Dedifferentiated amniotic fluid mesenchymal stem cell (primary cell): Measurements from ENCODE around the gene ZNF382.
"Not testable (repeated sequence)": the region's sequence is repeated elsewhere in the genome, so short reads cannot be mapped to it uniquely, and the experiment has no call there.

Experiments
- DNase-seq: peaks from one replicate; pipeline ENCODE4 v3.0.0-alpha.2; 2016; ENCODE audit errors: extremely low spot score

ZNF382 gene

DNA sequence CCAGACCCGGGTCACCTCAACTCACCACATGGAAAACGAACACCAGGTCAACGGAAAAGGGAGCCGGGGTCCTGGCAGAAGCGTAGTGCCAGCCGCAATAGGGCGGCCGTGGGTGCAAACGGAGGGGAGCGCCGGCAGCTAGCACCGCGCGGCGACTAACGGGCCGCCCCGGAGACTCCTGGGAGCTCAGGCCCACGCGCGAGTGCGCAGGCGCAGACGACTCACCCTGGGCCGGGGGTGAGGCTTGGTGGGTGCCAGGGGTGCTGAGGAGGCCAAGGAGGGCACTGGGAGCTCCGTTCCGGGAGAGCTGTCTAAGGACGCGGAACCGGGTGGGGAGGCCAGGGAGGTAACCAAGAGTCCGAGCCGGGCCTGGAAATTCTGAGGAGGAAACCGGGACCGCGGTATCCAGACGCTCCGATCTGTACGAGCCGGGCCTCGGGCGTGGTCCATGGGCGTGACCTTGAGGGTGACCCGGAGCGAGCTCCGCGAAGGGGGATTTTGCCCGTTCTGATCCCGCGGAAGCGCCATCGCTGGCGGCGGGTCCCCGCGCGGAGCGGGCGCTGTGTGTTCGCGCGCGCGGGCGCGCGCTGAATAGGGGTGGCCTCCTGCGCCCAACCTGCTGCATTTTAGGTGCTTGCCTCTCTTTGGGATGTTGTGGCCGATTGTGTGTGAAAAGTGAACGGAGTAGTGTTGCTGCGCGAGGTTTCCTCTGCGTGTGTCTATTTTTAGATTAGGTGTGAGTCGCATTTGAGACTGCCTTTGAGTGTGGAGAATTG is at the start of gene ZNF382:
ZNF382 (plus strand) TSS at position 213 of the 776 bp plus-strand sequence. CDS start 4,602 bp downstream, outside the sequence.
- peak; percentile 52 for DNase-seq

GRCh38 chr19:36564391-36564790 is 40.7 kb upstream of the ZNF382 start:
- no peak for DNase-seq

- DNase-seq, result no peak
Observed at GRCh38 chr19:36572593-36573019, 32.5 kb upstream of the ZNF382 start.

DNA sequence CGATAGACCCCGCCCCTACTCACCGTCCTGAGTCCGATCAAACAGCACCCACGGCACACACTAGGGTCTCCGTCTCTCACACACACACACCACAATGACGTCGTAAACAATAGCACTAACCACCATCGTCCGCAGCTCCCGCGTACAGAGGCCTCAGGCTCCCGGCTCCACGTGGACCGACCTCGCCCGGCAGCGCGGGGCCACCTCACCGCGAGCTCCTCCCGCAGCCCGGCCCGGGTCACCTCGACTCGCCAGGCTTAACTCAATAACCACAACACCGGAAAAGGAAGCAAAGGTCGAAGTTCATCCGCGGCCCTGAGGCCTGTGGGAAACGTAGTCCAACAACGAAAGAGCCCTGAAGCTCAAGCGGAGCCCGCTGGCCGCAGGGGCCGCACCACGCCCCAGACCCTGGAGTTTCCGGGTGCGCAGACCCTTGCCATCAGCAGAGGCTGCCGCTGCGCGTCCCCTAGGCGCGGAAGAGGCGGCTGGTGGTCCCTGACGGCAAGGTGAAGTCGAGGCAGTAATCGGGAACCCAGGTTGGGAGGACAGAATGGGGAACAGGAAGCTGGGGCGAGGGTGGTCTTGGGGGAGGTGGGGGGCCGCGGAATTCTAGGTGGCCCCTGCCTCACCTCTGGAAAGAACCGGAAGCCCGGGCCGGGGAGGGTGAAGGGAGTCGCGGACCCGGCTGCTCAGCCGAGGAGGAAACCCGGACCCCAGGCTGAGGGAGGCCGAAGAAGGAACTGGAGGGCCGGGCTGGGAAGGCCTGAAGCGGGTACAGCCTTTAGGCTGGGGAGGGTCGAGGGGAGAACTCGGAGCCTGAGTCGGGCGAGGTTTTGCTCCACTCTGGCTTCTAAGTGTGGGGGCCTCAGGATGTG is 31.9 kb upstream of the ZNF382 start, which contains the start of gene ZNF529:
ZNF529 (minus strand) TSS at position 273 of the 875 bp plus-strand sequence. CDS start 946 bp downstream, outside the sequence.
- DNase-seq, result peak; percentile 83

- peak; percentile 18 for DNase-seq
Observed at GRCh38 chr19:36573895-36574720, 31.0 kb upstream of the ZNF382 start.

DNA sequence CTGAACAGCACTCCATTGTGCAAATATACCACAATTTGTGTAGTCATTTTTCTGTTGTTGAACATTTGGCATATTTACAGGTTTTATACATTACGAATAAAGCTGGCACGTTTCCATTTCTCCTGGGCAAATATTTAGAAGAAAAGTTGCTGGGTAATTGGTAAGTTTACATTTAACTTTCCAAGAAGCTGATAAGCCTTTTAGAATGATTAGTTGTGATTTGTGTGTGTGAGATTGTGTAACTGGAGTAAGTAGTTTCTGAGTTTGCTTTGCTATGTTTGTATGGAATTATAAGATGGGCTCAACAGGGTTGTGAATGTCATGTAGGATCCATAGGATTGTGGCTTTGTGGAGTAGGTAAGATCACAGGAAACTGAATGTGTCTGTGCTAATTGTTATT is 30.4 kb upstream of the ZNF382 start:
- no peak for DNase-seq

- DNase-seq, result no peak
Observed at GRCh38 chr19:36577271-36577996, 27.7 kb upstream of the ZNF382 start.

- DNase-seq, result no peak
Observed at GRCh38 chr19:36579255-36579654, 25.9 kb upstream of the ZNF382 start.

DNA sequence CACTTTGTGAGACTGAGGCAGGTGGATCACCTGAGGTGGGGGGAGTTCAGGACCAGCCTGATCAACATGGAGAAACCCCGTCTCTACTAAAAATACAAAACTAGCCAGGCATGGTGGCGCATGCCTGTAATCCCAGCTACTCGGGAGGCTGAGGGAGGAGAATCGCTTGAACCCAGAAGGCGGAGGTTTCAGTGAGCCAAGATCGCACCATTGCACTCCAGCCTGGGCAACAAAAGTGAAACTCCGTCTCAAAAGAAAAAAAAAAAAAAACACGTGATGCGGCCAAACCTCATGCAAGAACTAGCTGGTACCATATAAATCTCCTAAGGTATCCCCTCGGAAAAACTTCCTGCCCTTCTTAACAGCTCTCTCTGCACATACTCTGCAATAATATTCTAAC is 2.4 kb upstream of the ZNF382 start:
- DNase-seq, result not testable (repeated sequence)

DNA sequence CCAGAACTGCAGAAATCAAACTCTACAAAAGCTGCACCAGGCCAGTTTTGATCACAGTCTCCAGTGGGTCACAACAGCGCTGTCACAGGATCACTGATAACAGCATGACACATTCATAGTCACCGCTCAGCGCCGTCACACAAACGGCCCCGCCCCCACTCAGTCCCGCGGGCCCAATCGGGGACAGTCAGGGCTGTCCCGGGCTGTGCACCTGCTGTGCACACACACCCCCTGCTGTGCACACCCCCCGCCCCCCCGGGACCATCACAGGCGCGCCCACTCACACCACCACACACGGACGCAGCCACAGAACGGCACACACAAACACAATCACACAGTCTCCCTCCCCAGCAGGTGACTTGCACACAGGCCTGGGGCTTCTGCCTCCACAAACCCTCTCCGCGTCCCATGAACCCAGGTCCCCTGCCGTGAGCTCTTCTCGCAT is 435 bp upstream of the ZNF382 start:
- no peak for DNase-seq

DNA sequence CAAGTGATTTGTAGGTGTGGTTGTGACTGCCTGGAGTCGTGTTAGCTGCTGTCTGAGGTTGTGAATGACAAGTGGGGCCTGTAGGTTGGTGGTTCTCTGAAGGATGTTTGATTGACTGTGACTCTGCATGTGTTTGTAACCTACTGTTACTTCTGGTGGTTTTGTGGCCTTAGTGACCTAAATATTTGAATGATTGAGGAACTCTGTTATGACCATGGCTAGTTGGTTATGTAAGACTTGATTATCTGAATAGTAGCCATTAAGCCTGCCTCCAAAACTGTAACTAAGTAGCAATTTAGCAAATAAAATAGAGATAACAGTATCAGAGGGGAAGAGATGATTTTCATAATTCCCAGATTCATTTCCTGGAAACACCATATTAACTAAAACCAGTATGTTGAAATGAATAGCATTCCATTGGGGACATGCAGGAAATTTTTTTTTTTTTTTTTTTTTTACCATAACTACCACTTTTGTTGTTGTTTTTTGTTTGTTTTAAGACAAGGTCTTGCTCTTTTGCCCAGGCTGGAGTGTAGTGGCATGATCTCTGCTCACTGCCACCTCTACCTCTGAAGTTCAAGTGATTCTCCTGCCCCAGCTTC is 865 bp downstream of the ZNF382 start:
- no peak for DNase-seq

- no peak for DNase-seq
Observed at GRCh38 chr19:36627057-36627456, 21.9 kb downstream of the ZNF382 start.

GRCh38 chr19:36635342-36635741 is 30.2 kb downstream of the ZNF382 start:
- no peak for DNase-seq

DNA sequence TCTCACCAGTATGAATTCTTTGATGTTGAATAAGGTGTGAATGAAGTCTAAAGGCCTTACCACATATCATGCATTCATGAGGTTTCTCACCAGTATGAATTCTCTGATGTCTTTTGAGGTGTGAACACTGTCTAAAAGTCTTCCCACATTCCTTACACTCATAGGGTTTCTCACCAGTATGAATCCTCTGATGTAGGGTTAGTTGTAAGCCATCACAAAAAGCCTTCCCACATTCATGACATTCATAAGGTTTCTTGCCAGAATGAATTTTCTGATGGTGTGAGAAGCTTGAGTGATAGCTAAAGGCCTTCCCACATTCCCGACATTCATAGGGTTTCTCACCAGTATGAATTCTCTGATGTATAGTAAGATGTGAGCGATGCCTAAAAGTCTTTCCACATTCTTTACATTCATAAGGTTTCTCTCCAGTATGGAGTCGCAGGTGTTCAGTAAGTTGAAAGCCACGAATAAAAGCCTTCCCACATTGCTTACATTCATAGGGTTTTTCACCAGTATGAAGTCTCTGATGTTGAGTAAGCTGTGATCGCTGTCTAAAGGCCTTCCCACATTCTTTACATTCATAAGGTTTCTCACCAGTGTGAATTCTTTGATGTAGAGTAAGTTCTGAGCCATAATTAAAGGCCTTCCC is 33.9 kb downstream of the ZNF382 start:
- peak; percentile 14 for DNase-seq

DNA sequence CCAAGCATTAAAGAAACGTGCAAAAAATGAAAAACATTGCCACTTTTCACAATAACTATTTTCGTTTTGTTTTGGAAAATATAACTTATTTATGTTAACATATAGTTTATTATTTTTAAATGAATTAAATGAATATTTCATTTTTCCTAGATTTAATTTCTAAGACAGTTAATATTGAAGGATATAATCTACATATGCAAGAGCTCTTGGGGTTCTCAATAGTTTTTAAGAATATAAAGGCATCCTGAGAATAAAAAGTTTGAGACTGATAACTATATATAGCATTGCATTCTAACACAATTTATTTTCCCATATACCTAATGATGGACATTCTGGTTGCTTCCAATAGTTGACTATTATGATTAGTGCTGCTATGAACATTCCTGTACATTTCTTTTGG is 41.6 kb downstream of the ZNF382 start:
- no peak for DNase-seq

DNA sequence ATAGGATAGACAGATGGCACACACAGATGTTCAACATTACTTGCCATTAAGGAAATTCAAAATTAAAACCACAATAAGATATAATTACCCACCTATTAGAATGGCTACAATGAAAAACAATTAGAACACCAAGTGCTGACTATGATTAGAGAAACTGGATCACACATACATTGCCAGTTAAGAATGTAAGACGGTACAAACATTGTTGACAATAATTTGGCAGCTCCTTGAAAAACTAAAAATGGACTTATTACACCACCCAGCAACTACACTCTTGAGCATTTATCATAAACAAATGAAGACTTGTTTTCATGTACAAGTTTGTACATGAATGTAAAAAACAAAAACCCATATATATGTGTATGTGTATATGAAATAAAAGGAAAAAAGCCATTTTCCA is 47.8 kb downstream of the ZNF382 start:
- DNase-seq, result no peak

DNA sequence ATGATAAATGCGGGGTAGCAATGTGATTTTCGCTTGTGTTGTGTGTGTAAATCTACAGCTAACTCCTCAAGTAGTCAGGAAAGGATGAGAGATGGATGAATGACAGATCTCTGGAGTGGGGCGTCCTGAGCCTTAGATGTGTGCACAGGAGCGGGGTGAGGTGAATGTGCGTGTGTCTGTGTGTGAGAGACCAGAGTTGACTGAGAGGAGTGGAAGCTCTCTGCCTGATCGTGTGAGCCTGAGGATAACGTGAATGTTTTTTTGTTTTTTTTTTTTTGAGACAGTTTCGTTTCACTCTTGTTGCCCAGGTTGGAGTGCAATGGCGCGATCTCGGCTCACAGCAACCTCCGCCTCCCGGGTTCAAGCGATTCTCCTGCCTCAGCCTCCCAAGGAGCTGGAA is 60.7 kb downstream of the ZNF382 start:
- no peak for DNase-seq

- no peak for DNase-seq
Observed at GRCh38 chr19:36668646-36669045, 63.5 kb downstream of the ZNF382 start.

- no peak for DNase-seq
Observed at GRCh38 chr19:36672368-36672767, 67.3 kb downstream of the ZNF382 start.

DNA sequence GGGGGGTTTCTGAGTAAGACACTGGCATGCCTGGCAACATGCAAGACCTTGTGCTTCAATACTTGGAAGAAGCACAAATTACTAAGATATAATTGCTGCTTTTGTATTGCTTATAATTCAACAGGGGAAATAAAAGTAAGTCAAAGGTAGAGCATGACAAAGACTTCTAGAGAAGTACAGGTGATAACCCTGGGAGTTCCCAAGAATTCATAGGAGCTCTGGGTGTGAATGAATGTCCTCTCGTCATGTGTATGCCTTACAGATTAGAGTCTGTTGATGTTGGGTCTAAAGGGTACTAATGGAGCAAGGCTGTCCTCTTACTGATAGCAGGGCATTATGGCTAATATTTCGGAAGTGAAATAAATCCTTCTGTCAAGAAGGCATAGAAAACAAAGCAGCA is 69.1 kb downstream of the ZNF382 start:
- no peak for DNase-seq
